Fibroblast of mammary gland (primary cell): ENCODE results near the gene NKD1.

Experiments
- DNase-seq: peaks from one replicate; pipeline ENCODE4 v3.0.0-alpha.2; 2010; ENCODE audit warnings: low read depth
- H3K4me3 ChIP-seq: 2 replicates; pipeline ENCODE4 v1.5.1; 2011; ENCODE audit warnings: low read depth, mild to moderate bottlenecking, low read length, moderate library complexity; ENCODE audit not compliant: control insufficient read depth
- TF ChIP-seq, protein P1 (sequence below): conservative IDR thresholded peaks from 2 replicates; pipeline ENCODE4 v1.5.1; 2011; ENCODE audit warnings: low read depth, low read length, inconsistent platforms; ENCODE audit not compliant: control insufficient read depth, insufficient read depth

NKD1 gene

DNA sequence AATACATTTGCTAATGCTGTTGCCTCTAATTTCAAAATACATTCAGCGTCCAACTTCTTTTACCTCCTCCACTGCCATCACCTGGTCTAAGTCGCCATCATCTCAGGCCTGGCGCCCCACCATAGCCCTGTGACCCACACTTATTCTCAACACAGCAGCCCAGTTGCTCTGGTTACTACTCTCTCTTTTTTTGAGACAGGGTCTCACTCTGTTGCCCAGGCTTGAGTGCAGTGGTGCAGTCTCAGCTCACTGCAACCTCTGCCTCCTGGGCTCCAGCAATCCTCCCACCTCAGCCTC lies 7.5 kb upstream of the NKD1 start:
- no peak for DNase-seq
- H3K4me3 ChIP-seq, result no peak overlapping the region
- TF ChIP-seq, protein P1, sequence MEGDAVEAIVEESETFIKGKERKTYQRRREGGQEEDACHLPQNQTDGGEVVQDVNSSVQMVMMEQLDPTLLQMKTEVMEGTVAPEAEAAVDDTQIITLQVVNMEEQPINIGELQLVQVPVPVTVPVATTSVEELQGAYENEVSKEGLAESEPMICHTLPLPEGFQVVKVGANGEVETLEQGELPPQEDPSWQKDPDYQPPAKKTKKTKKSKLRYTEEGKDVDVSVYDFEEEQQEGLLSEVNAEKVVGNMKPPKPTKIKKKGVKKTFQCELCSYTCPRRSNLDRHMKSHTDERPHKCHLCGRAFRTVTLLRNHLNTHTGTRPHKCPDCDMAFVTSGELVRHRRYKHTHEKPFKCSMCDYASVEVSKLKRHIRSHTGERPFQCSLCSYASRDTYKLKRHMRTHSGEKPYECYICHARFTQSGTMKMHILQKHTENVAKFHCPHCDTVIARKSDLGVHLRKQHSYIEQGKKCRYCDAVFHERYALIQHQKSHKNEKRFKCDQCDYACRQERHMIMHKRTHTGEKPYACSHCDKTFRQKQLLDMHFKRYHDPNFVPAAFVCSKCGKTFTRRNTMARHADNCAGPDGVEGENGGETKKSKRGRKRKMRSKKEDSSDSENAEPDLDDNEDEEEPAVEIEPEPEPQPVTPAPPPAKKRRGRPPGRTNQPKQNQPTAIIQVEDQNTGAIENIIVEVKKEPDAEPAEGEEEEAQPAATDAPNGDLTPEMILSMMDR, result no peak

DNA sequence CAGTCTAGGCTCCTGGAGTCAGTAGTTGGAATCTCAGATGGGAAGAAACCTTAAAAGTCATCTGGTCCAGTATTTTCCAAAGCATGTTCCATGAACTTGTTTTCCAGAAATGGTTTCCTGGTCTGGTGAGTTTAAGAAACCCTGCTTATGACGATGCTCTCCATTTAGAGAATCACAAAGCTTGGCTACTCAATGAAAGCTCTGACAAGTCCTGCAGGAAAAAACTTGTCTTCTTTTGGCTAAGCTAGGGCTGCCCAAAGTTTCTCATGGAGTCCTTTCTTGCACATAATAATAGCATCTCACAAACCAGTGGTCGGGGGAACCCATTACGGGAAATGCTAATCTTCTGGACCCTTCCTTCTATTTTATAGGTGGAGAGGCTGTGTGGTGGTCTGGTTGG lies 5.5 kb upstream of the NKD1 start:
- no peak for DNase-seq
- H3K4me3 ChIP-seq, result no peak overlapping the region
- TF ChIP-seq, protein P1, result no peak

DNA sequence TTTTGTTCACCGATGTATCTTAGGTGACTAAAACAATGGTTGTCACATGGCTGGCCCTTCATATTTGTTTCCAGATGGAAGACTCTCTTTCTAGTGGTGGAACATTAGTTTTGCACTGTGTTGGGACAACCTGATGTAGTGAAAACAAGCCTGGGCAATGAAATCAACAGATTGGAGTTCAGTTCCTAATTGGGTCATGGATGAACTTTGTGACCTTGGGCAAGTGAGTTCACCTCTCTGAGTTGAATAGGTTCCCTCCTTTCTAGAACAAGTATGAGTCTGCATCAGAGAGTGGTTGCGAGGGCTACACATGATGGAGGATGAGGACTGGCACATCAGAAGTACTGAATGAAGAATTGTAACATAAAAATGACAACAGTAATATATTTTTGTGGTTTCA lies 2.1 kb upstream of the NKD1 start:
- TF ChIP-seq, protein P1, result no peak

DNA sequence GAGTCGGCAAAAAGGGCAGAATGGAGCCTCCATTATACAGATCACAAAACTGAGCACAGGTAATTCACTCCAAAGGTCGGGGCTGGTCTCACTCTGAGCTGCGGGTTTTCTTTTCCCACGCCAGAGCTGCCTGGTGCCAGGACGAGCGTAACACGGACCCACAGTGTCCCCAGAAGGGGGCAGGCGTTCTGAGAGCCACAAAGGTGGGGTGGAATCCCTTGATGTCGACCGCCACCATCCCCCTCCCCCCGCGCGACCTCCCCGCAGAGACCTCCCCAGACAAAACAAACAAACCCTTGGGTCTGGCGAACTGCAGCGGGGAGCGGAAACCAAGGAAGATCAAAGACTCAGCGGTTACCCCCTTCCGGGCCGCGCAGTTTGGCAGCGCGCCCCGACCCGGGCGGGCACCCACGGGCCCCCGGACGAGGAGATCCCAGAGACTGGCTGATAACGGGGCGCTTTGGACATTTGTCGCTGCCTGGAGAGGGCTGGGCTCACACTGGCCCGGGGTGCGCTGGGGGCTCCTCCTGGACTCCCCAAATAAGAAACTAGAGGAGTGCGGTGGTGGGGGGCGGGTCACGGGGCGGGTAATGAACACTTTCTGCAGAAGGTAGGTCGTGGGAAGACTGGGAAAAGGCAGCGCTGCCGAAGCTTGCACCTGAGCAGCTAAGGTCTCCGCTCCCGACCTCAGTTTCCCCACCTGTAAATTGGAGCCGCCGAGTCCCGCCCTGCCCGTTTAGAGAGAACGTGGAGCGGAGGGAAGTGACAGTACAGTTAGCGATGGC lies 664 bp upstream of the NKD1 start:
- DNase-seq, result no peak
- TF ChIP-seq, protein P1, result no peak
- peak overlapping the region; percentile 49 for H3K4me3 ChIP-seq

More for the DNA sequence above, 2.1 kb upstream of the NKD1 start:
- H3K4me3 ChIP-seq, result no peak overlapping the region
- no peak for DNase-seq

DNA sequence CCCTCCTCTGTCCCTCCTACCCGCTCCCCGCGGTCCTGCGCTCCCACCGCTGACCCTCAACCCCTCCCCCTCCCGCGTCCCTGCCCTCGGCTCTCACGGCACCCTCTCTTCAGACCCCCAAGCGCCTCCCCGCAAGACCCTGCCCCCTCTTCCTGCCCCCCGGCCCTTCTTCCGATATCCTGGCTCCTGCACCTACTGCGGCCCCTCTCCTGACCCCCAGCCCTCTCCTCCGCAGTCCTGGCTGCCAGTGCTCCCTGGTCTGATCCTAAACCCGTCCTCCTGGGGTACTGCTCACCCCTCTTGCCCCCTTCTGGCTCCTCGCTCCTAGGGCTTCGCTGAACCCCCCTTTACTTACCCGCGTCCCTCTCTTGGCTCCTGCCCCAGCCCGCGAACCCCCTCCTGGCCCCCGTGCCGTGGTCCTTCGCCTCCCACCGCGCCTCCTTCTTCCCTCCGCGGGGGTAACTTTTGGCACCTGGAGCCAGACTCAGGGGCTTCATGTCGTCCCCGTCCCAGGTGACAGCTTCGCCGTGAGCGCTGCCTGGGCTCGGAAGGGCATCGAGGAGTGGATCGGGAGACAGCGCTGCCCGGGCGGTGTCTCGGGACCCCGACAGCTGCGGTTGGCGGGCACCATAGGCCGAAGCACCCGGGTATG lies 839 bp downstream of the NKD1 start:
- H3K4me3 ChIP-seq, result no peak overlapping the region
- no peak for DNase-seq
- TF ChIP-seq, protein P1, result no peak

DNA sequence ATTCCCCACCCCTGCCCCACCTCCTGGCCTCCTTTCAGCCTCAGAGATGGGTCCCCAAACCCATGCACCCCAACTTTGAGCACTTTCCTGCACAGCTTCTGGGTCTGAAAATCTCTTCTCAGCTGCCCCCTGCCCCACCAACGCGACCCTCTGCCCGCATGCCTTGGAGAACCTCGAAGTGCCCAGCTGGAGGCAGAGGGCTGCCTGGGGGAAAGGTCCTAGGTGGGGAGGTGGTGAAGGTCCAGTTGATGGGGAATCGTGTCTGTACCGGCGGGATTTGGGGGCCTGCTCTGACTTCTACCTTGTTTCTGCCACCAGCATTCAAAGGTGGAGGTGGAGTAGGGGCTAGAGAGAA lies 1.3 kb downstream of the NKD1 start:
- no peak overlapping the region for H3K4me3 ChIP-seq
- TF ChIP-seq, protein P1, result no peak
- DNase-seq, result no peak
